GM19351 (cell line): ENCODE results near the gene SREBF2.
"Not testable (repeated sequence)": the region's sequence is repeated elsewhere in the genome, so short reads cannot be mapped to it uniquely, and the experiment has no call there.

Experiments used
- ATAC-seq: cut with Tn5 transposase; IDR thresholded peaks from one replicate; pipeline ENCODE4 v1.9.1; 2021; ENCODE audit warnings: mild to moderate bottlenecking, moderate library complexity; ENCODE audit not compliant: unreplicated experiment

The SREBF2 gene

GRCh38 chr22:41939981-41940831, 107.3 kb downstream of the SREBF2 start:
- peak; percentile 52 for ATAC-seq

DNA sequence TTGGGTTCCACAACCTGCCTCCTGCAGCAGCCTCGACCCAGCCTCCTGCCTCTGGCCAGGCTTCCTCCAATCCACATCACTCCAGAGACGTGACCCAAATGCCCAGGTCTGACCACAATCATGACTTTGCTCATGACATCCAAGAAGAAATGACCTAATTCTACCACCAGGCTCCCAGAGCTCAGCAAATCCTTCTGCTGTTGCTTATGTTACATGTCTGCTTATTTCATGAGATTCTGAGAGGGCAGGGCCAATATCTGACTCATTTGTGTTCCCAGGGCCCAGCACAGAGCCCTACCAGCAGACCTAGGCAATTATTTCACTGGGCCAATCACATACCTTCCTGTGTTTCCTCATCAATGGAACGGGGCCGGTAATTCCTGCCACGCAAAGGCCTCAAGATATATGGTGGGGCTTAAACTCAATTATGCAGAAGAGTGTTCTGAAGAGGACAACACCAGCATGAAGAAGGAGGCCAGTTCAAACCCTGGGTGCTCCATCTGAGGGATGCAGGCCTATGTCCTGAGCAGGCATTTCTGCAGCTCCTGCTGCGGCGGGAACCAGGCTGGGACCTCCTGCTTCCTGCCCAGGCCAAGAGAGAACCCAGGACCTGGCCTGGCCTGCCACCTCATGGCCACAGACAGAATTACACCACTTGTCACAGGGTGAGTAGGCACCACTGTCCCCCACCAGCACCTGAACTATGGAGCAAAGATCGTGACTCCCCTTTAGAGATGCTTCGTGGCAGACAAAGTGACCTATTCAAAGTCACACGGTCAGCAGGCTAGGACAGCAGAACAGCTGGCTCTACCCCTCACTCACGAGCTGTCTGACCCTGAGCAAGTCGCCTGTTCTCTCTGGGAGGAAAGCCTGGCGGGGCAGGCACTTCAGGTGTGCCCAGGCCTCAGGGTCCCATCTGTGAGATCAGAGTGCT, 108.2 kb downstream of the SREBF2 start:
- peak; percentile 32 for ATAC-seq

DNA sequence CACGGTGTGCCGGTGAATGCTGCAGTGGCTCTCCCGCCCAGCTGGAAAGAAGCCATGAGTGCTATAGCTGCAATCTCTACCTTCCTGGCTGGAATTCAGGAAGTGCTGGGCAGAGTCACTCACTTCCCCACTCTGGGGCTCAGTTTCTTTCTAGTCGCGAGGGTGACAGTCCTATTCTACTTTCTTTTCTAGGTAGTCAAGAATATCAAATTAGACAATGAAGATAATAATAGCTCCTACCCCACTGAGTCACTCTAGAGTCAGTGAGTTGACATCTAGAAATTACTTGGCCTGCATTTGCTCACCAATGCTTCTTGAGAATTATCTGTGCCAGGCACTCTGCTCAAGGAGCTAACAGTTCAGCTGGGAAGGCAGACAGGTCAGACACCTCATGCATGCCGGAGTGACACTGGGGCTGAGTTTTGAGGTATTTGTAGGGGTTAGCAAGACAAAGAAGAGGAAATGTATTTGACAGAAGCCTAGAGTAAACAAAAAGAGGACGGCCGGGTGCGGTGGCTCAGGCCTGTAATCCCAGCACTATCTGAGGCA, 110.8 kb downstream of the SREBF2 start:
- ATAC-seq: no peak

- ATAC-seq: peak; percentile 86
These were observed 113.9 kb downstream of the SREBF2 start, which contains the start of gene CENPM for GRCh38 chr22:41946629-41947423. CENPM (minus strand) TSS chr22:41947152; CDS start chr22:41947076, 76 bp downstream.

DNA sequence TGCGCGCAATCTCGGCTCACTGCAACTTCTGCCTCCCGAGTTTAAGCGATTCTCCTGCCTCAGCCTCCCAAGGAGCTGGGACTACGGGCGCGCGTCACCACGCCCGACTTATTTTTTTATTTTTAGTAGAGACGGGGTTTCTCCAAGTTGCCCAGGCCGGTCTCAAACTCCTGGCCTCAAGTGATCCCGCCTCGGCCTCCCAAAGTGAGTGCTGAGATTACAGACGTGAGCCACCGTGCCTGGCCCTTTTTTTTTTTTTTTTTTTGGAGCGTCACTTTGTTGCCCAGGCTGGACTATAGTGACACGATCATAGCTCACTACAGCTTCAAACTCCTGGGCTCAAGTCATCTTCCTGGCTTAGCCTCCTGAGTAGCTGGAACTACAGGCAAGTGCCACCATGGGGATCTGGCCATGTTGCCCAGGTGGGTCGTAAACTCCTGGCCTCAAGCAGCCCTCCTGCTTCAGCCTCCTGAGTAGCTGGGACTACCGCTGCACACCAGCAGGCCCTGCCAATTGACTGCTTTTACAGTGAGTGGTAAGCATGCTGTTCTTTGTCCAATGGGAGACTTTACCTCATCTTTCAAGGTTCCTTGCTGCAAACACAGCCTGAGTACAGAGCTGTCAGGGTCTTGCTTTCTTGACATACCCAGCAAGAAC, 114.6 kb downstream of the SREBF2 start:
- no peak for ATAC-seq

GRCh38 chr22:41948142-41948541, 115.2 kb downstream of the SREBF2 start:
- no peak for ATAC-seq

GRCh38 chr22:41948928-41949296, 116.0 kb downstream of the SREBF2 start:
- not testable (repeated sequence) for ATAC-seq

GRCh38 chr22:41949297-41949965, 116.5 kb downstream of the SREBF2 start:
- no peak for ATAC-seq

- ATAC-seq: no peak
These were observed 119.1 kb downstream of the SREBF2 start, which contains the start of gene SMIM45 for GRCh38 chr22:41951898-41952474. SMIM45 (plus strand) TSS chr22:41952150.

DNA sequence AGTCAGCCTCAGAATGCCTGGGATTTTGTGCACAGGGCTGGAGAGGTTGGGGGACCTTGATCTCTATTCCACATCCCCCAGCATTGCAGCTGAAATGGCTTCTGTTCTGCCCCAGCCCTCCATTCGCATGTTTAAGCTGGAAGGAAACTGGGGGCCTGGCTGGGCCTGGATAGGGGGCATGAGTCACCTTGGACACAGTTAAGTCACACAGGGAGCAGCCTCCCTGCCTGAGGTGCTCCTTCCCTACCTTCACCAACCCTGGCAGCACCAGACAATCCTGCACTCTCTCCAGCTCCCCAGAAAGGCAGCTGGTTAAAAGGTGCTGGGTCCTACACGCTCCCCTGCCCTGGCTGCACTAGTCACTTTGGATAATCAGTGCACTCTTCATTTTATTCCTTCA, 119.8 kb downstream of the SREBF2 start:
- no peak for ATAC-seq
